SK-N-DZ (cell line): ENCODE data around the gene PHF12.
"Not testable (repeated sequence)": the region's sequence is repeated elsewhere in the genome, so short reads cannot be mapped to it uniquely, and the experiment has no call there.

Experiments used
- DNase-seq: peaks from one replicate; pipeline ENCODE4 v3.0.0-alpha.2; 2015; ENCODE audit warnings: low spot score

Gene PHF12

GRCh38 chr17:28885363-28885762, 66.0 kb downstream of the PHF12 start:
- no peak for DNase-seq

- no peak for DNase-seq
These were observed 67.2 kb downstream of the PHF12 start for GRCh38 chr17:28883967-28884702.

- DNase-seq, result no peak
These were observed 69.0 kb downstream of the PHF12 start for GRCh38 chr17:28882154-28882895.

GRCh38 chr17:28881533-28882056, 69.7 kb downstream of the PHF12 start:
- DNase-seq, result no peak

- no peak for DNase-seq
These were observed 70.8 kb downstream of the PHF12 start for GRCh38 chr17:28880572-28880945.

- DNase-seq, result no peak
These were observed 71.3 kb downstream of the PHF12 start for GRCh38 chr17:28879886-28880571.

- DNase-seq, result peak; percentile 52
These were observed 72.3 kb downstream of the PHF12 start for GRCh38 chr17:28878981-28879380.

GRCh38 chr17:28878158-28878910, 73.0 kb downstream of the PHF12 start:
- DNase-seq, result no peak

- DNase-seq, result not testable (repeated sequence)
These were observed 74.1 kb downstream of the PHF12 start for GRCh38 chr17:28877150-28877711.

- no peak for DNase-seq
These were observed 75.3 kb downstream of the PHF12 start for GRCh38 chr17:28875848-28876550.

- DNase-seq, result no peak
These were observed 76.6 kb downstream of the PHF12 start for GRCh38 chr17:28874750-28875149.

GRCh38 chr17:28873839-28874238, 77.5 kb downstream of the PHF12 start:
- DNase-seq, result no peak

- no peak for DNase-seq
These were observed 80.2 kb downstream of the PHF12 start for GRCh38 chr17:28871056-28871579.

GRCh38 chr17:28867276-28867675, 84.0 kb downstream of the PHF12 start:
- no peak for DNase-seq

GRCh38 chr17:28865946-28866752, 85.2 kb downstream of the PHF12 start:
- no peak for DNase-seq

- no peak for DNase-seq
These were observed 86.1 kb downstream of the PHF12 start for GRCh38 chr17:28864991-28865849.

- DNase-seq, result no peak
These were observed 87.4 kb downstream of the PHF12 start for GRCh38 chr17:28863953-28864352.

GRCh38 chr17:28862561-28862960, 88.8 kb downstream of the PHF12 start:
- no peak for DNase-seq
